Measurements from ENCODE around the gene ALG14. TPM values are rescaled to one million over a fixed set of nuclear protein-coding genes. Genes with fewer than 3 reads are reported as not detected.

The ALG14 gene
- total RNA-seq, 4 donors from 2014 or later, result 0.53 to 1.3 (median 1.0) TPM

GRCh38 chr1:95113684-95114083 is 40.9 kb upstream of the ALG14 start:
- Histone ChIP-seq H3K4me3 (no peak overlapping the region), H3K9me3 (no peaks in the 10 kb centered on the region), H3K36me3 (no peaks in the 10 kb centered on the region), H3K4me1 (peaks cover 3 to 19% (median 4%) of the 10 kb centered on the region in 3 donors), H3K27ac (no peak overlapping the region), H3K27me3 (peaks cover 0 to 46% (median 0%) of the 10 kb centered on the region in 4 donors)
- TF ChIP-seq POLR2A (IDR thresholded peaks at IDR 0.05), result no peak
- TF ChIP-seq, protein P1, sequence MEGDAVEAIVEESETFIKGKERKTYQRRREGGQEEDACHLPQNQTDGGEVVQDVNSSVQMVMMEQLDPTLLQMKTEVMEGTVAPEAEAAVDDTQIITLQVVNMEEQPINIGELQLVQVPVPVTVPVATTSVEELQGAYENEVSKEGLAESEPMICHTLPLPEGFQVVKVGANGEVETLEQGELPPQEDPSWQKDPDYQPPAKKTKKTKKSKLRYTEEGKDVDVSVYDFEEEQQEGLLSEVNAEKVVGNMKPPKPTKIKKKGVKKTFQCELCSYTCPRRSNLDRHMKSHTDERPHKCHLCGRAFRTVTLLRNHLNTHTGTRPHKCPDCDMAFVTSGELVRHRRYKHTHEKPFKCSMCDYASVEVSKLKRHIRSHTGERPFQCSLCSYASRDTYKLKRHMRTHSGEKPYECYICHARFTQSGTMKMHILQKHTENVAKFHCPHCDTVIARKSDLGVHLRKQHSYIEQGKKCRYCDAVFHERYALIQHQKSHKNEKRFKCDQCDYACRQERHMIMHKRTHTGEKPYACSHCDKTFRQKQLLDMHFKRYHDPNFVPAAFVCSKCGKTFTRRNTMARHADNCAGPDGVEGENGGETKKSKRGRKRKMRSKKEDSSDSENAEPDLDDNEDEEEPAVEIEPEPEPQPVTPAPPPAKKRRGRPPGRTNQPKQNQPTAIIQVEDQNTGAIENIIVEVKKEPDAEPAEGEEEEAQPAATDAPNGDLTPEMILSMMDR (IDR thresholded peaks at IDR 0.05), result no peak
- WGBS, 2 donors, result 95 to 96% methylated on average over 1 of the region's 1 CpG
- DNase-seq, result no peak
- intact Hi-C loops (cut with DNase I), result no loop called here

DNA sequence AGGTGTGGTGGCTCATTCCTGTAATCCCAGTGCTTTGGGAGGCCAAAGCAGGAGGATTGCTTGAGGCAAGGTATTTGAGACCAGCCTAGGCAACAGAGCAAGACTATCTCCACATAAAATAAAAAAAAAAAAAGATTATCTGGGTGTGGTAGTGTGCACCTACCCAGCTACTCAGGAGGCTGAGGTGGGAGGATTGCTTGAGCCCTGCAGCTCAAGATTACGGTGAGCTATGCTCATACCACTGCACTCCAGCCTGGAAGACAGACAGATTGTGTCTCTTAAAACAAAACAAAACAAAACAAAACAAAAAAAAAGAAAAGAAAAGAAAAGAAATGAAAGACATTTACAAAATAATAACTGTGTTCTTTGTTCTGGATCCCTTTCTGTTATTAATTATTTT is 38.3 kb upstream of the ALG14 start:
- Histone ChIP-seq H3K27ac (no peak overlapping the region), H3K36me3 (no peaks in the 10 kb centered on the region), H3K27me3 (peaks cover 0 to 23% (median 0%) of the 10 kb centered on the region in 4 donors), H3K4me3 (no peak overlapping the region), H3K4me1 (no peaks in the 10 kb centered on the region), H3K9me3 (no peaks in the 10 kb centered on the region)
- no peak for DNase-seq
- WGBS, 2 donors, result 65 to 75% methylated on average over 1 of the region's 1 CpG
- intact Hi-C loops (cut with DNase I), result no loop called here
- no peak for TF ChIP-seq POLR2A (IDR thresholded peaks at IDR 0.05)
- TF ChIP-seq, protein P1 (IDR thresholded peaks at IDR 0.05), result no peak

DNA sequence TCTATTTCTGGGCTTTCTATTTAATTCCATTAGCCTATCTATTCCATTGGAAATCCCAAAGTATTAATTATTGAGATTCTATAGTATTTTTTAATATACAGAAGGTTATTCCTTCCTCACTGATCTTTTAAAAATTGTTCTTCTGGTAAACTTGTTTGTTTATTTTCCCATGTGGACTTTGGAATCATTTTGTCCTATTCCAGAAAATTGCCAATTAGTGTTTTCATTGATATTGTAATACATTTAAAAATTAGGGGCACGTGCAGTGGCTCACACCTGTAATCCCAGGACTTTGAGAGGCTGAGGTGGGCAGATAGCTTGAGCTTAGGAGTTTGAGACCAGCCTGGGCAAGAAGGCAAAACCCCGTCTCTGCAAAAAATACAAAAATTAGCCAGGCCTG is 36.0 kb upstream of the ALG14 start:
- H3K4me1 ChIP-seq, result no peaks in the 10 kb centered on the region
- WGBS, 2 donors, result 100% methylated on average over 2 of the region's 2 CpGs
- no peak overlapping the region for H3K27ac ChIP-seq
- DNase-seq, result no peak
- H3K27me3 ChIP-seq, result peaks cover 0 to 22% (median 0%) of the 10 kb centered on the region in 4 donors
- no peaks in the 10 kb centered on the region for H3K36me3 ChIP-seq
- no peaks in the 10 kb centered on the region for H3K9me3 ChIP-seq
- no peak overlapping the region for H3K4me3 ChIP-seq
- intact Hi-C loops (cut with DNase I), result no loop called here
- TF ChIP-seq, protein P1 (IDR thresholded peaks at IDR 0.05), result no peak
- TF ChIP-seq POLR2A (IDR thresholded peaks at IDR 0.05), result no peak

DNA sequence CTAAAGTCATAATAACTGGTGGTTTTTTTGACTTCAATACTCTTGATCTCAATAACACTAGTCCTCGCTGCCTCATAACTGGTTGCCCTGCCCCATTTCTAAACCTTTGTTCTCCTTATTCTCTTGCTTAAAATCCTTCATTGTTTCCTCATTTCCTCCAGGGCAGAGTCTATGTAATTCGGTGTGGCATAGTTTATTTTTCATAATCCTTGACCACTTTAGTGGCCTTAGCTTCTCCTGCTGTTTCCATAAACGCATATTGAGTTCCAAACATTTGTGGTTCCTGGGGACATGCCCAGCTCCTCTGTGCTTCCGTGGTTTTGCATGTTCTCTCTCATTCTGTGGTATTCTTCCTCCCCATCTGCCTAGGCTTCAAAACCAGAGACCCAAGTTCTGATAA is 25.4 kb upstream of the ALG14 start:
- Histone ChIP-seq H3K4me3 (no peak overlapping the region), H3K4me1 (no peaks in the 10 kb centered on the region), H3K27me3 (peaks cover 0 to 22% (median 0%) of the 10 kb centered on the region in 4 donors), H3K36me3 (no peaks in the 10 kb centered on the region), H3K9me3 (no peaks in the 10 kb centered on the region), H3K27ac (no peak overlapping the region)
- intact Hi-C loops (cut with DNase I), result no loop called here
- 32 to 43% methylated on average over 4 of the region's 4 CpGs for WGBS, 2 donors
- TF ChIP-seq POLR2A (IDR thresholded peaks at IDR 0.05), result no peak
- TF ChIP-seq, protein P1 (IDR thresholded peaks at IDR 0.05), result no peak
- no peak for DNase-seq

DNA sequence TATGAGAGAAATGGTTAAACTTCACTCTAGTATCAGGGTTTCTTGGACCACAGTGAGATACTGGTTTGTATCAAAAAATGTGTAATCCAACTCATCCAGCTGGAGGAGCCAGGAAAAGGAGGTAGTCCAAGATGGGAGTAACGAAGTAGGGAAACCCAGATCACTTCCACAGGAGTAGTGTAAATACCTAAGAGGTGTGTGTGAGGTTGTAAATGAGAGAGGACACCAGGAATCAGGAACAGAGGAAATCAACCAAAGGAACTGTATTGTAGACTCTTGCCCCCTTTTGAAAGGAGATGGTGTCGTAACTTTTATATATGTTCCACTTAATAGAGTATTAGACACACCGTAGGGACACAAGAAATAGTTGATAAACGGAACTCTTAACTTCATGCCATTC is 24.7 kb upstream of the ALG14 start:
- Histone ChIP-seq H3K27me3 (peaks cover 0 to 14% (median 0%) of the 10 kb centered on the region in 4 donors), H3K27ac (no peak overlapping the region), H3K9me3 (no peaks in the 10 kb centered on the region), H3K4me3 (no peak overlapping the region), H3K4me1 (no peaks in the 10 kb centered on the region), H3K36me3 (no peaks in the 10 kb centered on the region)
- intact Hi-C loops (cut with DNase I), result no loop called here
- WGBS, 2 donors, result 79 to 95% methylated on average over 4 of the region's 4 CpGs
- DNase-seq, result no peak
- no peak for TF ChIP-seq POLR2A (IDR thresholded peaks at IDR 0.05)
- TF ChIP-seq, protein P1 (IDR thresholded peaks at IDR 0.05), result no peak

Data from esophagus squamous epithelium (tissue), 5 donors.